ENCODE results near the gene DDAH2.

DNA sequence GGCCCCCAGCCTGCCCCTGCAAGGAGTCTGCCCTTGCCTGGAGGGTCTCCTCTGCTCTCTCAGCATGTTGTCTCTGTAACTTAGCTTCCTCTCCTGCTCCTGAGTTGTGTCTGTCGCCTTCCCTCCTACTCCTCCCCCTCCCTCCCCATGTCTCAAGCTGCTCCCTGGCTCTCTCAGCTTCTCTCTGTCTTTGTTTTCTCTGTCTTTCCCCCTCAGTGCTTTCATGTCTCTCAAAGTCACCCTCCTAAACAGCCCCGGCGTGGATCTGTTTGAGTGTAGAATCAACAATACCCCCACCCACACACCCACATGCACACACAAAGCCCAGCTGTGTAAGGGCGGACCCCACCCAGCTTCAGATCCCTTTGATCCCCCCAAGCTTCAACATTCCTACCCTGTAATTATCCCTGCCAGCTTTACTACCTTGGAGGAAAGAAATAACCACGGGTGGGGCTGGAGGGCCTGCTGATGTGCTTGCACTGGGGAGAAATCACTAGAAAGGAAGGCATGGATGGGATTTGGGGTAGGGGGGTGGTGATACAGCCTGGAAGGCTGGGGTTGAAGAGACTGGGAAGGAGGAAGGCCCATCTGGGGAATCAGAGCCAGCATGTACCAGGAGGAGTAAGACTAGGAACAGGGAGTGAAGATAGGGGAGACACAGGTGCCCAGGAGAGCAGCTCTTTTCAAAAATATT, 15.0 kb downstream of the DDAH2 start:
- TF ChIP-seq, protein P1, sequence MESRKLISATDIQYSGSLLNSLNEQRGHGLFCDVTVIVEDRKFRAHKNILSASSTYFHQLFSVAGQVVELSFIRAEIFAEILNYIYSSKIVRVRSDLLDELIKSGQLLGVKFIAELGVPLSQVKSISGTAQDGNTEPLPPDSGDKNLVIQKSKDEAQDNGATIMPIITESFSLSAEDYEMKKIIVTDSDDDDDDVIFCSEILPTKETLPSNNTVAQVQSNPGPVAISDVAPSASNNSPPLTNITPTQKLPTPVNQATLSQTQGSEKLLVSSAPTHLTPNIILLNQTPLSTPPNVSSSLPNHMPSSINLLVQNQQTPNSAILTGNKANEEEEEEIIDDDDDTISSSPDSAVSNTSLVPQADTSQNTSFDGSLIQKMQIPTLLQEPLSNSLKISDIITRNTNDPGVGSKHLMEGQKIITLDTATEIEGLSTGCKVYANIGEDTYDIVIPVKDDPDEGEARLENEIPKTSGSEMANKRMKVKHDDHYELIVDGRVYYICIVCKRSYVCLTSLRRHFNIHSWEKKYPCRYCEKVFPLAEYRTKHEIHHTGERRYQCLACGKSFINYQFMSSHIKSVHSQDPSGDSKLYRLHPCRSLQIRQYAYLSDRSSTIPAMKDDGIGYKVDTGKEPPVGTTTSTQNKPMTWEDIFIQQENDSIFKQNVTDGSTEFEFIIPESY (IDR thresholded peaks at IDR 0.05) = no peak
- no peak for TF ChIP-seq ESRRA (IDR thresholded peaks at IDR 0.05; ENCODE audit: low read length)
